HEK293 (cell line): ENCODE data around the gene MBD6.

Experiments used
- EGR2 ChIP-seq: fragments of 450-650 bp; formaldehyde crosslinking; IDR thresholded peaks from 2 replicates; pipeline ENCODE4 v1.5.1; 2016; ENCODE audit warnings: low read depth, missing biosample characterization, missing genetic modification characterization
- GFI1B ChIP-seq: fragments of 450-650 bp; formaldehyde crosslinking; IDR thresholded peaks from 2 replicates; pipeline ENCODE4 v1.5.1; 2016; ENCODE audit warnings: missing biosample characterization, missing genetic modification characterization
- GLIS1 ChIP-seq: fragments of 450-650 bp; formaldehyde crosslinking; IDR thresholded peaks from 2 replicates; pipeline ENCODE4 v1.5.1; 2016; ENCODE audit warnings: missing biosample characterization, missing genetic modification characterization
- HIC1 ChIP-seq: fragments of 450-650 bp; formaldehyde crosslinking; IDR thresholded peaks from 2 replicates; pipeline ENCODE4 v1.5.1; 2016; ENCODE audit warnings: missing biosample characterization, missing genetic modification characterization
- INSM2 ChIP-seq: fragments of 450-650 bp; formaldehyde crosslinking; IDR thresholded peaks from 2 replicates; pipeline ENCODE4 v1.5.1; 2016; ENCODE audit warnings: missing biosample characterization, missing genetic modification characterization
- KLF10 ChIP-seq: fragments of 450-650 bp; IDR thresholded peaks from 2 replicates; pipeline ENCODE4 v1.5.1; 2018; ENCODE audit warnings: missing biosample characterization, mild to moderate bottlenecking, missing genetic modification characterization
- MEIS1 ChIP-seq: sonication (generic); formaldehyde crosslinking; IDR thresholded peaks from 2 replicates; pipeline ENCODE4 v1.8.1; 2022; ENCODE audit warnings: missing genetic modification reagents, mild to moderate bottlenecking, borderline replicate concordance
- MZF1 ChIP-seq: fragments of 450-650 bp; formaldehyde crosslinking; IDR thresholded peaks from 2 replicates; pipeline ENCODE4 v1.5.1; 2017; ENCODE audit warnings: missing biosample characterization, missing genetic modification characterization, borderline replicate concordance
- PATZ1 ChIP-seq: fragments of 450-650 bp; formaldehyde crosslinking; IDR thresholded peaks from 2 replicates; pipeline ENCODE4 v1.5.1; 2016; ENCODE audit warnings: missing biosample characterization, missing genetic modification characterization
- SCRT1 ChIP-seq: fragments of 450-650 bp; formaldehyde crosslinking; IDR thresholded peaks from 2 replicates; pipeline ENCODE4 v1.5.1; 2016; ENCODE audit warnings: missing biosample characterization, missing genetic modification characterization, borderline replicate concordance
- WT1 ChIP-seq: fragments of 450-650 bp; formaldehyde crosslinking; IDR thresholded peaks from 2 replicates; pipeline ENCODE4 v1.5.1; 2016; ENCODE audit warnings: missing biosample characterization, missing genetic modification characterization
- ZBTB17 ChIP-seq: fragments of 450-650 bp; formaldehyde crosslinking; IDR thresholded peaks from 2 replicates; pipeline ENCODE4 v1.5.1; 2016; ENCODE audit warnings: missing biosample characterization, missing genetic modification characterization
- ZFP69B ChIP-seq: fragments of 450-650 bp; formaldehyde crosslinking; IDR thresholded peaks from 2 replicates; pipeline ENCODE4 v1.5.1; 2016; ENCODE audit warnings: missing biosample characterization, missing genetic modification characterization
- ZNF112 ChIP-seq: fragments of 450-650 bp; formaldehyde crosslinking; IDR thresholded peaks from 2 replicates; pipeline ENCODE4 v1.5.0; 2017; ENCODE audit warnings: missing biosample characterization, missing genetic modification characterization
- ZNF138 ChIP-seq: fragments of 450-650 bp; formaldehyde crosslinking; IDR thresholded peaks from 2 replicates; pipeline ENCODE4 v1.5.1; 2016; ENCODE audit warnings: missing biosample characterization, missing genetic modification characterization, borderline replicate concordance
- ZNF155 ChIP-seq: fragments of 450-650 bp; formaldehyde crosslinking; IDR thresholded peaks from 2 replicates; pipeline ENCODE4 v1.5.1; 2016; ENCODE audit warnings: missing biosample characterization, missing genetic modification characterization
- ZNF16 ChIP-seq: fragments of 450-650 bp; formaldehyde crosslinking; IDR thresholded peaks from 2 replicates; pipeline ENCODE4 v1.5.1; 2016; ENCODE audit warnings: low read depth, missing biosample characterization, missing genetic modification characterization
- ZNF211 ChIP-seq: fragments of 450-650 bp; formaldehyde crosslinking; IDR thresholded peaks from 2 replicates; pipeline ENCODE4 v1.5.1; 2016; ENCODE audit warnings: low read depth, missing biosample characterization, missing genetic modification characterization
- ZNF274 ChIP-seq, 2 experiments: fragments of 200-500 bp in 1 of 2; fragments of 450-650 bp in 1 of 2; sonication (Bioruptor generic) in 1 of 2; formaldehyde crosslinking in 1 of 2; IDR thresholded peaks; 2 replicates each; pipeline versions ENCODE4 v1.5.1 to v1.6.1; 2014 to 2016; ENCODE audit warnings: borderline replicate concordance in 1 of 2, inconsistent platforms in 1 of 2, low read length in 1 of 2, missing biosample characterization in 1 of 2, missing genetic modification characterization in 1 of 2
- ZNF280C ChIP-seq: fragments of 450-650 bp; formaldehyde crosslinking; IDR thresholded peaks from 2 replicates; pipeline ENCODE4 v1.5.1; 2016; ENCODE audit warnings: missing biosample characterization, missing genetic modification characterization
- ZNF341 ChIP-seq: fragments of 450-650 bp; formaldehyde crosslinking; IDR thresholded peaks from 2 replicates; pipeline ENCODE4; 2016; ENCODE audit warnings: low read depth, missing biosample characterization, missing genetic modification characterization
- ZNF426 ChIP-seq: fragments of 450-650 bp; formaldehyde crosslinking; IDR thresholded peaks from 2 replicates; pipeline ENCODE4 v1.5.1; 2017; ENCODE audit warnings: missing biosample characterization, missing genetic modification characterization, mild to moderate bottlenecking, inconsistent platforms, moderate library complexity
- ZNF513 ChIP-seq: fragments of 450-650 bp; IDR thresholded peaks from 2 replicates; pipeline ENCODE4 v1.5.1; 2018; ENCODE audit warnings: missing biosample characterization, missing genetic modification characterization
- ZNF561 ChIP-seq: fragments of 450-650 bp; IDR thresholded peaks from 2 replicates; pipeline ENCODE4 v1.5.1; 2018; ENCODE audit warnings: missing biosample characterization, missing genetic modification characterization, borderline replicate concordance
- ZNF623 ChIP-seq: fragments of 450-650 bp; formaldehyde crosslinking; IDR thresholded peaks from 2 replicates; pipeline ENCODE4 v1.5.1; 2016; ENCODE audit warnings: missing biosample characterization, missing genetic modification characterization
- ZNF670 ChIP-seq: fragments of 450-650 bp; formaldehyde crosslinking; IDR thresholded peaks from 2 replicates; pipeline ENCODE4 v1.5.1; 2016; ENCODE audit warnings: missing biosample characterization, missing genetic modification characterization, low read depth
- ZNF785 ChIP-seq: fragments of 450-650 bp; formaldehyde crosslinking; IDR thresholded peaks from 2 replicates; pipeline ENCODE4 v1.5.1; 2016; ENCODE audit warnings: missing biosample characterization, missing genetic modification characterization
- ZNF791 ChIP-seq: fragments of 450-650 bp; formaldehyde crosslinking; IDR thresholded peaks from 2 replicates; pipeline ENCODE4 v1.5.1; 2016; ENCODE audit warnings: missing biosample characterization, missing genetic modification characterization
- ZSCAN16 ChIP-seq: fragments of 450-650 bp; formaldehyde crosslinking; IDR thresholded peaks from 2 replicates; pipeline ENCODE4 v1.5.1; 2016; ENCODE audit warnings: missing biosample characterization, missing genetic modification characterization
- ZSCAN23 ChIP-seq: fragments of 450-650 bp; formaldehyde crosslinking; IDR thresholded peaks from 2 replicates; pipeline ENCODE4 v1.5.1; 2016; ENCODE audit warnings: missing biosample characterization, missing genetic modification characterization

The MBD6 gene

GRCh38 chr12:57522011-57522886 lies at the start of gene MBD6 (continued):
- TF ChIP-seq ZNF513 (tag by site-specific recombination) (no peak), GLIS1 (tag by site-specific recombination) (peak; percentile 94), WT1 (tag by site-specific recombination) (peak; percentile 68; the same call in 1 of the 2 replicates), GFI1B (no peak), KLF10 (tag by site-specific recombination) (peak; percentile 92), ZBTB17 (tag by site-specific recombination) (peak; percentile 57; the same call in 1 of the 2 replicates), ZNF211 (tag by site-specific recombination) (no peak), ZNF341 (tag by site-specific recombination) (peak; percentile 79), ZNF138 (tag by site-specific recombination) (no peak), ZNF274 (IDR thresholded peaks at IDR 0.05; ENCODE audit: low read length) (no peak), ZNF274 (tag by site-specific recombination; IDR thresholded peaks at IDR 0.05; ENCODE audit: borderline replicate concordance) (no peak), ZSCAN23 (tag by site-specific recombination) (0 out of 2 replicates have a peak, but pooled peaks have one; percentile 55), ZNF16 (tag by site-specific recombination) (no peak), ZSCAN16 (tag by site-specific recombination) (no peak), ZNF155 (no peak), ZNF112 (tag by site-specific recombination) (no peak), ZNF670 (no peak), INSM2 (tag by site-specific recombination) (peak; percentile 70; the same call in 1 of the 2 replicates), ZNF280C (no peak), MEIS1 (CRISPR knock-in tag) (no peak), HIC1 (0 out of 2 replicates have a peak, but pooled peaks have one; percentile 56), ZNF791 (no peak), PATZ1 (peak; percentile 99), EGR2 (tag by site-specific recombination) (peak; percentile 47), ZNF623 (no peak), MZF1 (tag by site-specific recombination) (peak; percentile 27; the same call in 1 of the 2 replicates), ZNF785 (tag by site-specific recombination) (no peak), SCRT1 (tag by site-specific recombination) (peak; percentile 28; the same call in 1 of the 2 replicates), ZFP69B (tag by site-specific recombination) (peak; percentile 63), ZNF561 (peak; percentile 34; the same call in 1 of the 2 replicates), ZNF426 (tag by site-specific recombination) (no peak)
